ENCODE measurements around the gene ZMYND15. TPM values are rescaled to one million over a fixed set of nuclear protein-coding genes. Genes with fewer than 3 reads are reported as not detected.
"Not testable (repeated sequence)": the region's sequence is repeated elsewhere in the genome, so short reads cannot be mapped to it uniquely, and the experiment has no call there.

ZMYND15 gene
- total RNA-seq, 1 donor from 2014 or later, result 1.5 TPM

DNA sequence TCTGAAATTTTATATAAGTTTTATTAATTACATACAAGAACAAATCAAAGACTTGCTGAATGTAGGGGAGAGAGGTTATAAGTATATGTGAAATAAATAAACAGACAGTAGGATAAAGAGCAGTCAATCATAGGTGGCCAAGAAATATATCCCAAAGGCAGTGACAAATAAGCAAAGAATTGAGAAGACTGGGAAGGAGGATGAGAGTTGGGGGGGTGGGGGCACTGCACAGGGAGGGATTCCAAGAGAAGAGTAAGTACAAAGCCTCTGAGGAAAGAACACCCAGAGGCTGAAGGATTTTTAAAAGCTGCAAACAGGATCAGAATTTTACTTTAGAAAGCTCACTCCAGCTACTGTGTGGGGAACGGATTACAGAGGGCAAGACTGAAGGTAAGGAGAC lies 38.5 kb upstream of the ZMYND15 start:
- no peak for TF ChIP-seq CTCF (conservative IDR thresholded peaks at IDR 0.05; ENCODE audit: low read depth, low read length)
- no peak overlapping the region for H3K4me3 ChIP-seq (ENCODE audit: low read depth, low read length)
- no peak for DNase-seq (ENCODE audit: low read depth)

GRCh38 chr17:4703330-4703691 lies 36.3 kb upstream of the ZMYND15 start:
- peak overlapping the region; percentile 76 for H3K4me3 ChIP-seq (ENCODE audit: low read depth, low read length)
- DNase-seq (ENCODE audit: low read depth), result no peak
- no peak for TF ChIP-seq CTCF (conservative IDR thresholded peaks at IDR 0.05; ENCODE audit: low read depth, low read length)

DNA sequence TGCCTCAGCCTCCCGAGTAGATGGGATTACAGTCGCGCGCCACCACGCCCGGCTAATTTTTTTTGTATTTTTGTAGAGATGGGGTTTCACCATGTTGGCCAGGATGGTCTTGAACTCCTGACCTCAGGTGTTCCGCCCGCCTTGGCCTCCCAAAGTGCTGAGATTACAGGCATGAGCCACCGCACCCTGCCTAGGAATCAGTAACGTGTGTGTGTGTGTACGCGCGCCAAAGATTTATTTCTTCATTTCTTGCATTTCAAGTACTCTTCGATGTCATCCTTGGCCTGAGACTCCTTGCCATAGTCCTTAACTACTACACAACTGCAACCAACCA lies 35.1 kb upstream of the ZMYND15 start:
- DNase-seq (ENCODE audit: low read depth), result not testable (repeated sequence)
- peak overlapping the region; percentile 76 for H3K4me3 ChIP-seq (ENCODE audit: low read depth, low read length)

DNA sequence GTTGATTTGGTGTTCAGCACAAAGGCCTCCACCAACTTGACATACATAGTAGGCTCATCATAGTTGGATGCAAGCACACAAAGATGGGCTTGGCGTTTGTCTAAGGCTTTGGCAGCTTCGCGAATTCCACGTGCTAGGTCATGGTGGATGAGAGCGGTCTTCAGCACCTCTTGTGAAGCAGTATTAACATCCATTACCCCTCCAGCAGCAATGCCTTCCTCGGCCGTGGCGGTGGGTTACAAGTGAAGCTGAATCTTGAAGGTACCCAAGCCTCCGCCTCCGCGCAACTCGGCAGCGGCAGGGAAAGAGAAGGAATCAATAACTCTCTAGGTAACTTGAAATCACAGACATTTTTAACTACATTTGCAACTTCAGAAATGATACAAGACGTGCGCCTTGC lies 34.6 kb upstream of the ZMYND15 start:
- no peak for DNase-seq (ENCODE audit: low read depth)
- H3K4me3 ChIP-seq (ENCODE audit: low read depth, low read length), result no peak overlapping the region
- no peak for TF ChIP-seq CTCF (conservative IDR thresholded peaks at IDR 0.05; ENCODE audit: low read depth, low read length)

DNA sequence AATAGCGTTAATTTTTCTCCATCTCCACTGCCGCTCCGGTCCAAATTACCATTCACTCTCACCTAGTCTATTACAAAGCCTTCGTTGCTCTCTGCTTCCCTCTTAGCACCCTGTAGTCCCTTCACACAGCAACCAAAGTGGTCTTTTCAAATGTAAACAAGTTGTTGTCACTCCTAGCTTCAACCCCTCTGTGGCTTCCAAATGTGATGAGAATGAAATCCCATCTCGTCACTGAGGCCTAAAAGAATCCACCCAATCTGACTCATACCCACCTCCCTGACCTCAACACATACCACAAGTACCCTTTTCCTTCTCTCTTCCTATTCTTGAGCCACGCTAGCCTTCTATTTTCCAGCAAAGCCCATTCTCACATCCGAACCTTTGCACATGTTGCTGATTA lies 33.5 kb upstream of the ZMYND15 start:
- no peak for TF ChIP-seq CTCF (conservative IDR thresholded peaks at IDR 0.05; ENCODE audit: low read depth, low read length)
- no peak overlapping the region for H3K4me3 ChIP-seq (ENCODE audit: low read depth, low read length)
- DNase-seq (ENCODE audit: low read depth), result no peak

GRCh38 chr17:4708436-4708835 lies 31.2 kb upstream of the ZMYND15 start:
- no peak overlapping the region for H3K4me3 ChIP-seq (ENCODE audit: low read depth, low read length)
- TF ChIP-seq CTCF (conservative IDR thresholded peaks at IDR 0.05; ENCODE audit: low read depth, low read length), result no peak
- DNase-seq (ENCODE audit: low read depth), result no peak

DNA sequence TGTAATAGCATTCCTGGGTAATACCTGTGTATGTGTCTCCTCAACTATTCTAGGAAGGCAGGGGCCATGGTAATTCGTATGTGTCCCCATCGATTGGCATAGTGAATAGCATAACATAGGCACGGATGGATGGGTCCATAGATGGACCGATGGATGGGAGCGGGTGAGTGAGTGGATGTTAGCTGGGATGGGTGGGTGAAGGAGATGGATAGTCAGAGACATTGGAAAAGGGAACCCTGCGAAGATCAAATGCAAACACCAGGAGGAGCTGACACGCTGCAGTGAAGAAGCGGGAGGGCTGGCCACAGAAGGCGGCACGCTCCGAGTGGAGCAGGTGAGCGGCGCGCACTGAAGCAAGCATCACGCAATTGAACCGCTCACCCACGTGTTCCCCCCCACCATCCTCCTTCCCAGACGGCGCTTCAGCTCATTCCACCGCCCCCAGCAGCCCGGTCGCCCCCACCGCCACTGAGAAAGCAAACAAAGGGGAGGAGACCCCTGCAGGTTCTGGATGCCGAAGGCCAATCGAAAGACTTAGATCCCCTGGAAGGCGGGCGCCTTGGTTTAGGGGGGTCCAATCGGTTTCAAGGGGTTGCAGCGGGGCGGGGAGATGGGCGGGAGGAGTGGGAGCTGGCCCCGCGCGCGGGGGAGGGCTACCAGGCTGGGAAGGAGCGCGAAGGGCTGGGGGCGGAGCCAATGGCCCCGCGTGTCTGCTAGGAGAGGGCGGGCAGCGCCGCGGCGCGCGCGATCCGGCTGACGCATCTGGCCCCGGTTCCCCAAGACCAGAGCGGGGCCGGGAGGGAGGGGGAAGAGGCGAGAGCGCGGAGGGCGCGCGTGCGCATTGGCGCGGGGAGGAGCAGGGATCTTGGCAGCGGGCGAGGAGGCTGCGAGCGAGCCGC lies 29.6 kb upstream of the ZMYND15 start, which contains the start of gene ARRB2:
Gene ARRB2 (plus strand): TSS at position 839 of the 899 bp plus-strand sequence. CDS start 90 bp downstream, outside the sequence.
- DNase-seq (ENCODE audit: low read depth), result peak; percentile 76
- H3K4me3 ChIP-seq (ENCODE audit: low read depth, low read length), result peak within 1 kb of the TSS; percentile 67
- TF ChIP-seq CTCF (conservative IDR thresholded peaks at IDR 0.05; ENCODE audit: low read depth, low read length), result peak; percentile 62
